Caco-2 (cell line): ENCODE results near the gene FUOM. TPM values are rescaled to one million over a fixed set of nuclear protein-coding genes. Genes with fewer than 3 reads are reported as not detected.

Experiments used
- BruUV-seq: library from RNA; stranded (reverse); fragments of 400-500 nt; replicated peaks from 2 replicates; lab custom pipeline; 2021; lab: Mats Ljungman, UMichigan
- CTCF ChIA-PET: fragments of 300-600 bp; sonication (Branson Sonifier 250); formaldehyde crosslinking; loops from one replicate; lab custom pipeline; 2022; ENCODE audit warnings: antibody characterized with exemption; lab: Charles Lee
- POLR2A ChIA-PET: fragments of 300-600 bp; sonication (Branson Sonifier 250); formaldehyde crosslinking; loops from one replicate; lab custom pipeline; 2022; ENCODE audit warnings: antibody characterized with exemption; lab: Charles Lee
- DNase-seq, 2 experiments: peaks; one replicate each; pipeline versions ENCODE4 v3.0.0 to v3.0.0-alpha.2; 2020 to 2022
- H3K27me3 ChIP-seq: replicated peaks from 2 replicates; pipeline ENCODE4 v1.6.0; 2011; ENCODE audit warnings: low read length; ENCODE audit not compliant: control insufficient read depth, insufficient read depth
- H3K36me3 ChIP-seq: 2 replicates; pipeline ENCODE4 v1.5.1; 2011; ENCODE audit warnings: low read length; ENCODE audit not compliant: control insufficient read depth, insufficient read depth
- H3K4me1 ChIP-seq: fragments of 250-450 bp; sonication (Bioruptor Pico); 2 replicates; pipeline ENCODE4 v1.5.1; 2020; ENCODE audit warnings: mild to moderate bottlenecking
- H3K4me3 ChIP-seq: 2 replicates; pipeline ENCODE4 v1.5.1; 2011; ENCODE audit warnings: low read depth, mild to moderate bottlenecking, control low read depth, low read length
- H3K9me3 ChIP-seq: fragments of 250-450 bp; sonication (Bioruptor Pico); 2 replicates; pipeline ENCODE4 v1.5.1; 2020; ENCODE audit warnings: mild to moderate bottlenecking, moderate library complexity
- H3K27ac Mint-ChIP-seq: one replicate; pipeline ENCODE4 v1.8.0; 2022; ENCODE audit warnings: mixed read lengths; ENCODE audit not compliant: unreplicated experiment
- H3K27me3 Mint-ChIP-seq: one replicate; pipeline ENCODE4 v1.8.0; 2022; ENCODE audit warnings: mixed read lengths; ENCODE audit not compliant: insufficient read depth, unreplicated experiment
- H3K36me3 Mint-ChIP-seq: one replicate; pipeline ENCODE4 v1.8.0; 2022; ENCODE audit warnings: mild to moderate bottlenecking, mixed read lengths; ENCODE audit not compliant: insufficient read depth, unreplicated experiment
- H3K4me1 Mint-ChIP-seq: one replicate; pipeline ENCODE4 v1.8.0; 2022; ENCODE audit warnings: low read depth, mixed read lengths; ENCODE audit not compliant: unreplicated experiment
- H3K4me3 Mint-ChIP-seq: one replicate; pipeline ENCODE4 v1.8.0; 2022; ENCODE audit warnings: mild to moderate bottlenecking, moderate library complexity, mixed read lengths; ENCODE audit not compliant: unreplicated experiment
- H3K9me3 Mint-ChIP-seq: one replicate; pipeline ENCODE4 v1.8.0; 2022; ENCODE audit warnings: mixed read lengths; ENCODE audit not compliant: unreplicated experiment
- CTCF ChIP-seq, 2 experiments: fragments of 200-600 bp in 1 of 2; IDR thresholded peaks; 1 replicate in 1 of 2; 2 replicates in 1 of 2; pipeline versions ENCODE4 v1.5.1 to v1.8.0; 2011 to 2022; ENCODE audit warnings: antibody characterized with exemption in 1 of 2, control low read depth in 1 of 2, inconsistent platforms in 1 of 2, low read depth in 1 of 2, low read length in 1 of 2, mild to moderate bottlenecking in 1 of 2, moderate library complexity in 1 of 2; ENCODE audit not compliant: insufficient read depth in 1 of 2, severe bottlenecking in 1 of 2, unreplicated experiment in 1 of 2
- intact Hi-C: fragments of 100-400 bp; cut with micrococcal nuclease; formaldehyde crosslinking; loops from one replicate; pipeline ENCODE4 v1.10.0; 2022; ENCODE audit not compliant: unreplicated experiment
- total RNA-seq: library from RNA; stranded (reverse); gene quantifications from 2 replicates; pipeline ENCODE4 v1.2.3, GENCODE V29; 2022

FUOM gene
- total RNA-seq, 1 experiment from 2014 or later, result 119 TPM

- Mint-ChIP-seq H3K27ac (no peak overlapping the region), H3K9me3 (no peaks in the 10 kb centered on the region), H3K4me1 (no peaks in the 10 kb centered on the region), H3K36me3 (peaks cover 6% of the 10 kb centered on the region), H3K4me3 (peak overlapping the region; percentile 64), H3K27me3 (peaks cover 27% of the 10 kb centered on the region)
- H3K36me3 ChIP-seq, result no peaks in the 10 kb centered on the region
- peaks cover 7% of the 10 kb centered on the region for H3K27me3 ChIP-seq
- ChIA-PET CTCF (interaction anchor here (0.9 kb wide), 1 partner anchor 12 kb away, joined by 8 read pairs; no protein-coding TSS in a partner anchor), POLR2A (interaction anchor here (0.9 kb wide), 1 partner anchor 22 kb away, joined by 3 read pairs; the partner anchor contains the start of gene FUOM)
- H3K4me1 ChIP-seq, result peaks cover 22% of the 10 kb centered on the region
- peak overlapping the region; percentile 31 for H3K4me3 ChIP-seq
- no TSS peak for BruUV-seq
- intact Hi-C loops, result no loop called here
- no peak for TF ChIP-seq CTCF (IDR thresholded peaks at IDR 0.05; ENCODE audit: insufficient read depth in 1 of 2, low read depth in 1 of 2, low read length in 1 of 2, severe bottlenecking in 1 of 2, unreplicated experiment in 1 of 2)
- DNase-seq, result no peak
- peaks cover 29% of the 10 kb centered on the region for H3K9me3 ChIP-seq
These were observed 22.3 kb downstream of the FUOM start for GRCh38 chr10:133335246-133336117.

GRCh38 chr10:133334503-133335245, 23.1 kb downstream of the FUOM start:
- Histone ChIP-seq H3K4me1 (peaks cover 22% of the 10 kb centered on the region), H3K36me3 (no peaks in the 10 kb centered on the region), H3K9me3 (peaks cover 21% of the 10 kb centered on the region), H3K4me3 (peak overlapping the region; percentile 31), H3K27me3 (peaks cover 7% of the 10 kb centered on the region)
- BruUV-seq, result no TSS peak
- H3K27me3 Mint-ChIP-seq, result peaks cover 30% of the 10 kb centered on the region
- peaks cover 11% of the 10 kb centered on the region for H3K36me3 Mint-ChIP-seq
- intact Hi-C loops, result no loop called here
- POLR2A ChIA-PET, result no interaction called here
- no peak for DNase-seq
- CTCF ChIA-PET, result no interaction called here
- H3K27ac Mint-ChIP-seq, result no peak overlapping the region
- peak overlapping the region; percentile 64 for H3K4me3 Mint-ChIP-seq
- H3K9me3 Mint-ChIP-seq, result no peaks in the 10 kb centered on the region
- TF ChIP-seq CTCF (IDR thresholded peaks at IDR 0.05; ENCODE audit: insufficient read depth in 1 of 2, low read depth in 1 of 2, low read length in 1 of 2, severe bottlenecking in 1 of 2, unreplicated experiment in 1 of 2), result no peak
- no peaks in the 10 kb centered on the region for H3K4me1 Mint-ChIP-seq

- H3K4me1 Mint-ChIP-seq, result no peaks in the 10 kb centered on the region
- peaks cover 32% of the 10 kb centered on the region for H3K27me3 Mint-ChIP-seq
- no peak overlapping the region for H3K4me3 Mint-ChIP-seq
- BruUV-seq, result no TSS peak
- H3K4me3 ChIP-seq, result no peak overlapping the region
- H3K4me1 ChIP-seq, result peaks cover 22% of the 10 kb centered on the region
- peaks cover 7% of the 10 kb centered on the region for H3K27me3 ChIP-seq
- no peaks in the 10 kb centered on the region for H3K9me3 Mint-ChIP-seq
- H3K36me3 Mint-ChIP-seq, result peaks cover 11% of the 10 kb centered on the region
- no peak for DNase-seq
- TF ChIP-seq CTCF (IDR thresholded peaks at IDR 0.05; ENCODE audit: insufficient read depth in 1 of 2, low read depth in 1 of 2, low read length in 1 of 2, severe bottlenecking in 1 of 2, unreplicated experiment in 1 of 2), result no peak
- no peak overlapping the region for H3K27ac Mint-ChIP-seq
- H3K9me3 ChIP-seq, result peaks cover 9% of the 10 kb centered on the region
- intact Hi-C loops, result no loop called here
- POLR2A ChIA-PET, result no interaction called here
- H3K36me3 ChIP-seq, result no peaks in the 10 kb centered on the region
- CTCF ChIA-PET, result interaction anchor here (1.0 kb wide), 1 partner anchor 25 kb away, joined by 3 read pairs; the partner anchor contains the start of gene FUOM
These were observed 24.7 kb downstream of the FUOM start for GRCh38 chr10:133332936-133333699.
